Renal pelvis (tissue), 4 donors: ENCODE data around the gene DCBLD2. TPM values are rescaled to one million over a fixed set of nuclear protein-coding genes. Genes with fewer than 3 reads are reported as not detected.
"Not testable (repeated sequence)": the region's sequence is repeated elsewhere in the genome, so short reads cannot be mapped to it uniquely, and the experiment has no call there.

ENCODE experiments used
- DNase-seq: peaks from one replicate; pipeline ENCODE4 v3.0.0-alpha.2; 2013
- polyA plus RNA-seq, 3 donors: library from polyadenylated mRNA; unstranded; fragments of 120-200 nt; gene quantifications; one replicate each; pipeline ENCODE4 v1.2.1, GENCODE V29; 2013; ENCODE audit not compliant: insufficient read length in 3 of 3

The DCBLD2 gene
- polyA plus RNA-seq, 3 donors = 44.1 to 65.5 (median 60.1) TPM

DNA sequence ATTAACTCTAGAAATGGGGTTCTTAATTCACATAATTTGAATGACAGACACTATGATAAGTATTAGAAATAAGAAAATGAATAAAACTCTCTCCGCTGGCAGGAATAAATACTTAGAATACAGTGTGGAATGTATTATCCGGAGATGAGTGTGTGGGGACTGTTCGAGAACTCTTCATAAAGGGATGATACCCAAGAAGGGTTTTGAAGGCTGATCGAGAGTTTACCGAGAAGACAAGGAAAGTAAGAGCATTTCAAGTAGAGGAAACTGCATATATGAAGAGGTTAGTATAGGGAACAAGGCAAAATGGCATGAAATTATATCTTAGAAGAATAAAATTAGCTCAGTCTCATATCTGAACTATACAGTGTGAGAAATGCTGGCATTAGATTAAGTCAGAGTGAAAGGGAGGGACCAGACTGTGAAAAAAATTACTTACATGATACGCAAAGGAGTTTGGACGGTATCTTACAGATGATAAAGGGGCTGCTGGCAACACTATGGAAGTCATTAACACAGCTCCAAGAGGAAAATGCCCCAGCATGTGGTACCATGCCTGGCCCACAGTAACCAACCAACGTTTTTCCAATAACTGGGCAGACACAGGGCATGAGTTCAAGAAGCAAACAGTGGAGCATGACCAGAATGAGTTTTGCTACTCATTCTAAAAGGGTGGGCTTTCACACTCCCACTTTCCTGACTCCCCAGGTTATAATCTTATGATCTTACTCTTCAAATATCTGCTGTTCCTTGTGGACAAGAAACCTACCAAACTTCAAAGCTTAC is 6.5 kb downstream of the DCBLD2 start:
- DNase-seq = no peak

DNA sequence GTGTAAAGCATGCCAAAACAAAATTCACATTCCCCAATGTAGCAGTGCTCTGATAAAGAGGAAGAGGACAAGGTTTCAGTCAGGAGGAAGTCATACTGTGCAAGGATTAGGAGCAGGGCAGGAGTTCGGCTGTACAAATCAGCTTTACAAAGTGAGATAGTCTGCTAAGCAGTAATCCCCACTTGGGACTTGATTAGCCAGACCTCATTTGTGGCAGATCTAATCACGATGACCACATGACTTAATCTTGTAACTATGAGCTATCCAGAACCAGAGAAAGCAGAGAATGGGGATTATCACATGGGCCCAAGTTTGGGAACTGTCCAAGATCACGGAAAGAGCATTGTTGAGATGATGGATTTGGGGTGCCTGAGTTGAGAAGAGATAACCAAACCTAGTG is 7.8 kb downstream of the DCBLD2 start:
- DNase-seq = no peak

DNA sequence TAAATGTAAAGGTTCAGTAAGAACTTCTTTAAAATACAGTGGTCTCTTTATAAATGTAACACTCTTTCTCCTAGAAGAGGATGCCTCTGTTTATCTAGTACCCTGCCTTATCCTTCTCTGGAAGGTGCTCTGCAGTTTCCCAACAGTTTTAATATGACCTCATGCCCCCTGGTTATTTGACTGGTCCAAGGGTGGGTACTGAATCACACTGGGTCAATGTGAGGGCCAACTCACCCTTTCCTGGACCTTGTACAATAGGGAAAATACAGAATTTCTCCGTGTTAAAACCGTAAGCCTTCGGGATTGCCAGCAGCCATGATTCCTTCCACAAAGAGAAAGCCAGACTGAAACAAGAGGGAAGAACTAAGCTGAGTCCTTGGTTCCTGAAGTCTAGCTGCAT is 9.2 kb downstream of the DCBLD2 start:
- DNase-seq = no peak

DNA sequence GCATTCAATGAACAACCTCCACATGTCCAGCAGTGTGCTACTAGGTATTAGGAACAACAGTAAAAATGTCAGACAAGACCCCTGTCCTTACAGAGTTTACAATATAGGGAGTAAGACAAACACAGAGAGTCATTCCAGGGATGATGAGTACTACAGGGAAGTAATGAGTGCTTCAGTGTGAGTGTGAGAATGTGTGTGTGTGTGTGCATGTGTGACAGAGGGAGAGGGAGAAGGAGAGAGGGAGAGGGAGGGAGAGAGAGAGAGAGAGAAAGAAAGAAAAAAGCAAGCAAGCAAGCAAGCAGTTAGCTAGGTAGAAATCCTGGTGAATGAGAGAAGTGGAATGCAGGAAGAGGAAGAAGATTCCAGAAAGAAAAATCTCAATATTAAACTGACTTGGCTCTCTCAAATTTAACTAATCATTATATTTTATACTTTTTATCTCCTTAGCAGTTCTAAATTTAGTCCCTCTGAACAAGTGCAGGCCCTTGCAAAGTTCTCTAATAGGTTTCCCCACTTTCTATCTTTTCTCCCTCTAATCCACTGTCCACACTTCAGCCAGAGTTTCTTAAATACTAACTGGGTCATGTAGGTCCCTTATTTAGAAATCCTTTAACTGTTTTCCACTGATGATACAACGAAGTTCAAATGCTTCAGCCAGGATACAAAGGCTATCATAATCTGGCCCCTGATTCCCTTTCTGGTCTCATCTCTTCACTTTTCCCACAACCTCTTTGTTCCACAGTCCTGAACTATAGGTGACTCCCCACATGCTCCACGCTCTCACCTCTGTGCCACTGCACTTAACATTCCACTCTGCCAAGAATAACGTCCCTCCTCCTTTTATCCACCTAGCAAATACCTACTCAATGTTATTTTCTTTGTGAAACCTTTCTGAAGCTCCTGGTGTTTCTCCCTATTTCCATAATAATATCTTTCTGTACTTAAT is 10.3 kb downstream of the DCBLD2 start:
- DNase-seq = no peak

DNA sequence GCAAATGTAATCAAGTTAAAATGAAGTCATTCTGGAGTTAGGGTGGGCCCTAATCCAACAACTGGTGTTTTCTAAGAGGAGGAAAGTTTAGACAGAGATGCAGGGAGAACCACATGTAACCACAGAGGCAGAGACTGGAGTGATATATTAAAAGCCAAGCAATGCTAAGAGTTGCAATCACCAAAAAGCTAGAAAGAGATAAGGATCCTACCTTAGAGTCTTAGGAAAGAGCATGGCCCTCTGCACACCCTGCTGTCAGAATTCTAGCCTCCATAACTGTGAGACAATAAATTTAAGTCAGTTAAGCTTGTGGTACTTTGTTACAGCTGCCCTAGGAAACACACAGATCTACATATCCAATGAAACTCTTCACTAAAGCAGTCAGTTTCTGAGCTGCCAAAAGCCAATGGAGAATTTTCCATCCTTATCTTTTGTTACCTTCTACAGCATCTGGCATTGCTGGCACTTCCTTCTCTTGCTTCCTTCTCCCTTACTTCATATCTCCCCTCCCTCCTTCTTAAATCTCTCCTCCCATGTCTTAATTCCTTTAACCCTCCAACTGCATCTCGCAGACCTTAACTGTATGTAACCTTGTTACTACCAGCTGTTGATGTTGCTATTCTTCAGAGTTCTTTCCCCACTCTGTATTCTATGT is 11.2 kb downstream of the DCBLD2 start:
- DNase-seq = no peak

DNA sequence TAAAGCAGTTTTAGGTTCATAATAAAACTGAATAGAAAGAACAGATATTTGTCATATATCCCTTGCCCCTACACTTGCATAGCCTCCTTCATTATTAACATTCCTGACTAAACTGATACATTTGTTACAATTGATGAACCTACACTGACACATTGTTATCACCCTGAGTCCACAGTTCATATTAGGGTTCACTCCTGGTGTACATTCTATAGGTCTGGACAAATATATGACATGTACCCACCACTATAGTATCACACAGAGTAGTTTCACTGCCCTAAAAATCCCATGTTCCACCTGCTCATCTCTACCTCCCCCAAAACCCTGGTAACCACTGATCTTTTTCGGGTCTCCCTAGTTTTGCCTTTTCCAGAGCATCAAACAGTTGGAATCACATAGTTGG is 13.8 kb downstream of the DCBLD2 start:
- DNase-seq = no peak

DNA sequence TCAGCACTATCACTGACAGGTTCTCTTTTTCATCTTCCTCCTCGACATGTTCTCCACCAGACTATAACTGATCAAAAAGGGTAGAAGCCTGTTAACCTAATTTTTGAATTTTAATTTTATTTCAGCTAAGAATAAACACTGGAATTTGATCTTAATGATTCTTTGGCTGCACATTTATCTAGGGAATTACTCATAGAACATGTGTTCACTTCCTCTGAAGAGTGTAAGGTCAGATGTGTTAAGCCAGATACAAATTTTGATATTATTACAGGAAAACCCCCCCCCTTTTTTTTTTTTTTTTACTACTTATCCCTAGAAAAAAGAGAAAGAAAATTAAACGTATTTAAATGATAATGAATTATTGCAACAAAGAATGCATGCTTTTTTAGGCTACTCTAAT is 15.0 kb downstream of the DCBLD2 start:
- DNase-seq = no peak

DNA sequence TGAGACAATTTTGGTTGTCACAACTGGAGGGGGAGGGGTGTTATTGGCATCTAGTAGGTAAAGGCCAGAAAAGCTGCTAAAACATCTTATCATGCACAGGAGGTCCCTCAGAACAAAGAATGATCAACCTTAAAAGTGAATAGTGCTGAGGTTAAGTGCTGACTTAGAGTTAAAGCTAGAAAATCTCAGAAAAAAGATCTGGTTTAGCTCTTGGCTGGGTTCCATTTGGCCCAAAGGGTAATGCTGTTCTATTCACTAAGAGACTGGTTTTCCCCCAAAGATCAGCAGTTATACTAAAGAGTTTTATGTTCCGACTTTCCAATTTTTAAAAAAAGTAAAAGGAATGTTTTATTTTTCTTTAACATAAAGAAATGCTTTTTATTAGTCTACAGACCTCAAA is 15.6 kb downstream of the DCBLD2 start:
- no peak for DNase-seq

DNA sequence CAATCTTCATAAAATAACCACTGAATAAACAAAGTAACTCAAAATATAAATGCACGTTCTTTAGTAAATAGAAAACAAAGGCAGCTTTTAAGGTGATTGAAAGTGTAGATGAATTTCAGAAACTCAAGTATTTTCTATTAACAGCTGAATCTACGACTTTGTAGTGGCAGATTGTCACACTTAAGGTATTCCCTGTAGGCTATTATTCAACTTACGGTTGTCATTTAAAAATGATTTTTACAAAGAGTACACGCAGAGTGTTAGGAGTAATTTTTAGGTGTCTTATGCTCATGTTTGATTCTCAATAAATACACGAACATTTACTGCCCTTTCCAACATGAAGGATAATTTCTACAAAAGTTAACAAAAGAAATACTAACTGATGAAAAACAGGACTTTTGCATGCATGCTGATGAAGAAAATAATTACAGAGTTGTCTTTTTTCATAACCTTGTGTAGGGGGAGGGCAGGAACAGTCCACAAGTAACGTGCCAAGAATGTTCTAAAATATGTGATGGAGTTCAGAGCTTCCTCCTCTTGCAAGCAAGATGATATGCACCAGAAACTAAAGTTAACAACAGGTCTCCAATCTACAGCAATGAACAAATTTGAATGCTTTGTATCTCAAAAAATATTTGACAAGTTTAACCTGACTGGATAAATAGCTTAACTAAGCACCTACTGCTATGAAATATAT is 16.7 kb downstream of the DCBLD2 start:
- no peak for DNase-seq

DNA sequence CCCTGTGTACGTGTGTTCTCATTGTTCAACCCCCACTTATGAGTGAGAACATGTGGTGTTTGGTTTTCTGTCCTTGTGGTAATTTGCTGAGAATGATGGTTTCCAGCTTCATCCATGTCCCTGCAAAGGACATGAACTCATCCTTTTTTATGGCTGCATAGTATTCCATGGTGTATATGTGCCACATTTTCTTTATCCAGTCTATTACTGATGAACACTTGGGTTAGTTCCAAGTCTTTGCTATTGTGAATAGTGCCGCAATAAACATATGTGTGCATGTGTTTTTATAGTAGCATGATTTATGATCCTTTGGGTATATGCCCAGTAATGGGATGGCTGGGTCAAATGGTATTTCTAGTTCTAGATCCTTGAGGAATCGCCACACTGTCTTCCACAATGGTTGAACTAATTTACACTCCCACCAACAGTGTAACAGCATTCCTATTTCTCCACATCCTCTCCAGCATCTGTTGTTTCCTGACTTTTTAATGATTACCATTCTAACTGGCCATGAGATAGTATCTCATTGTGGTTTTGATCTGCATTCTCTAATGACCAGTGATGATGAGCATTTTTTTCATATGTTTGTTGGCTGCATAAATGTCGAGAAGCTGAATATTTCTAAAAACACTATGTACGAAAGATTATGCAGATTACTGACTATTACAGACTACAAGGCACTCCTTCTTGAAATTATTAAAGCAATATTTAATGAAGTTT is 18.7 kb downstream of the DCBLD2 start:
- not testable (repeated sequence) for DNase-seq

DNA sequence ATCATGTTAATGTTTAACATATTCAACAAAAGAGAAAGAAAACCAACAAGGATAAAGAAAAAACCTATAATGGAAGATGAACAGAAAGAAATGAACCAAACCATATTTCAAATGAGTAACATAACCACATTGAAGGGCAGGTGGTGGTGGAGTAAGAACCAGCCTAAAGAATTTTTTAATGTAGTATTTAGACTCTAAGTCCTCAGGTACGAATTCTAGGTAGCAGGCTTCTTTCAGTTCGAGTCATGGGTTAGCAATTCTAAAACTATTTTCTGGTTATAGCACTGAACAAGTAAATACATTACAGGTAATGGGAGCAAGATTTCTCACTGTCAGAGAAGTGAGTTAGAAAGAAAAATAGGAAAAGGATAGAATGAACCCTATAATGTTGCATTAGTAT is 24.4 kb downstream of the DCBLD2 start:
- DNase-seq = no peak

DNA sequence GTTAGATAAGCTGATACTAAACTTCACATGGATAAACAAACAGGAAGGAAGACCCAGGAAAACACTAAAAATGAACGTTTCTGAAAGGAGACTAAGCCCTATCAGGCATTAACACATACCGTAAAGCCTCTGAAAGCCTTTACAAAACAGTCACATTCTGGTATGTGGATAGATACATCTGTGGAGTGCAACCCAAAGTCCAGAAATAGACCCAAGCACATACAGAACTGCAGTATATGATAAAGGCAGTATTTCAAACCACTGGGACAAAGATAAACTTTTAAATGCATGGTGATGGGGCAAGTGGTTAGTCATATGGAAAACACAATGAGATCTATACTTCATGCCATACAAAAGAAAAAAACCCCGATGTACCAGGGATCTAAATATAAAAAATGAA is 26.0 kb downstream of the DCBLD2 start:
- DNase-seq = no peak

DNA sequence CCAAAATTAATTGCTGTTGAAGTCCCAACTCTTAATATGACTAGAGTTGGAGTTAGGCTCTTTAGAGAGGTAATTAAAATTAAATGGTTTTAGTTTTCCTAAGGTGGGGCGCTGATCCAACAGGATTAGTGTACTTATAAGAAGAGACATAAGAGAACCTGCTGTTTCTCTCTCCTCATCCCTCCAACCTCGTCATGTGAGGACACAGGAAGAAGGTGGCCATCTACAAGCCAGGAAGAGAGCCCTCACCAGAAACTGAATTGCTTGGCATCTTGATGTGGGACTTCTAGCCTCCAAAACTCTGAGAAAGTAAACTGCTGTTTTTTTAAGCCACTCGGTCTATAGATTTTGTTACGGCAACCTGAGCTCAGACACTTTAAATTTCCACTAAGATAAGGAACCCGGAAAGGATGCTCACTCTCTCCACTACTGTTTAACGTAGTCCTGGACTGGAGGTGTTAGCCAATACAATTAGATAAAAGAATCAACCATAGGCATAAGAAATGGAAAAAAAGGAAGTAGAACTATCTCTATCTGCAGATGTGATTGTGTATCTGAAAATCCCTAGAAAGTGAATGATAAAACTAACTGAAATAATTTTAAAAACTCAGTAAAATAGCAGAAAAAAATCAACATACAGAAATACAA is 26.8 kb downstream of the DCBLD2 start:
- DNase-seq = no peak

DNA sequence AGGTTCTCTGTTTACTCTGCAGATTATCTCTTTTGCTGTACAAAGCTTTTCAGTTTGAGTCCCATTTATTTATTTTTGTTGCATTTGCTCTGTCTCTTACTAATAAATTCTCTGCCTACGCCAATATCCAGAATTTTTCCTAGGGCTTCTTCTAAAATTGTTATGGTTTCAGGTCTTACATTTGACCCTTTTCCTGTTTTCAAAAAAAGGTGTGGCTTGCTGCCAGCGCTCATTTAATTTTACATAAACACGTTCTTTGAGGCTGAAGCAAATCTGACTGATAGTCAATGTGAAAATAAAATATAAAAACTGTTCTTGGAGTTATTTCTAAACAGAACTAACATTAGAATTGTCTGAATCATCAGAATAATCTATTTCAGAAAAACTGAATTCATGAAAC is 32.1 kb downstream of the DCBLD2 start:
- no peak for DNase-seq

DNA sequence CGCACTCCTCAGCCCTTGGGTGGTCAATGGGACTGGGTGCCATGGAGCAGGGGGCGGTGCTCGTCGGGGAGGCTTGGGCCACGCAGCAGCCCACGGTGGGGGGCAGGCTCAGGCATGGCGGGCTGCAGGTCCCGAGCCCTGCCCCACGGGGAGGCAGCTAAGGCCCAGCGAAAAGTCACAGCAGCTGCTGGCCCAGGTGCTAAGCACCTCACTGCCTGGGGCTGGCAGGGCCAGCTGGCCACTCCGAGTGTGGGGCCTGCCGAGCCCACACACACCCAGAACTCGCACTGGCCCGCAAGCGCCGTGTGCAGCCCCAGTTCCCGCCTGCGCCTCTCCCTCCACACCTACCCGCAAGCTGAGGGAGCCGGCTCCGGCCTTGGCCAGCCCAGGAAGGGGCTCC is 43.5 kb downstream of the DCBLD2 start:
- not testable (repeated sequence) for DNase-seq

DNA sequence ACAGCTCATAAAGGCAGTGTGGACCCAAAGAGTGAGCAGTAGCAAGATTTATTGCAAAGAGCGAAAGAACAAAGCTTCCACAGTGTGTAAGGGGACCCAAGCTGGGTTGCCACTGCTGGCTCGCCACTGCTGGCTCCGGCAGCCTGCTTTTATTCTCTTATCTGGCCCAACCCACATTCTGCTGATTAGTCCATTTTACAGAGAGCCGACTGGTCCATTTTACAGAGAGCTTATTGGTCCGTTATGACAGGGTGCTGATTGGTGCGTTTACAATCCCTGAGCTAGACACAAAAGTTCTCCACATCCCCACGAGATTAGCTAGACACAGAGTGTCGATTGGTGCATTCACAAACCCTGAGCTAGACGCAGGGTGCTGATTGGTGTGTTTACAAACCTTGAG is 44.2 kb downstream of the DCBLD2 start:
- DNase-seq = not testable (repeated sequence)

DNA sequence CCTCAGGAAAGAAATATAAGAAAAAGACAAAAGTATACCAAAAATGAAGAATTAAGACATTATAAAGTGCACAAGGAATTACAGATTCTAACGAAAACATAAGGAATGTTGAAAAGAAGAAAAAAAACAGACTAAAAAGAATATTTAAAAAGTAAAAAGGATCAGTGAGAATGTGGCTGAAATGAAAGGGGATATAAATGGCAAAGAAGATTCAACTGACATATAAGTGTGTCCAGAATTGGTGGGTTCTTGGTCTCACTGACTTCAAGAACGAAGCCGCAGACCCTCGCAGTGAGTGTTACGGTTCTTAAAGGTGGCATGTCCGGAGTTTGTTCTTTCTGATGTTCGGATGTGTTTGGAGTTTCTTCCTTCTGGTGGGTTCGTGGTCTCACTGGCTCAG is 44.8 kb downstream of the DCBLD2 start:
- DNase-seq = no peak

DNA sequence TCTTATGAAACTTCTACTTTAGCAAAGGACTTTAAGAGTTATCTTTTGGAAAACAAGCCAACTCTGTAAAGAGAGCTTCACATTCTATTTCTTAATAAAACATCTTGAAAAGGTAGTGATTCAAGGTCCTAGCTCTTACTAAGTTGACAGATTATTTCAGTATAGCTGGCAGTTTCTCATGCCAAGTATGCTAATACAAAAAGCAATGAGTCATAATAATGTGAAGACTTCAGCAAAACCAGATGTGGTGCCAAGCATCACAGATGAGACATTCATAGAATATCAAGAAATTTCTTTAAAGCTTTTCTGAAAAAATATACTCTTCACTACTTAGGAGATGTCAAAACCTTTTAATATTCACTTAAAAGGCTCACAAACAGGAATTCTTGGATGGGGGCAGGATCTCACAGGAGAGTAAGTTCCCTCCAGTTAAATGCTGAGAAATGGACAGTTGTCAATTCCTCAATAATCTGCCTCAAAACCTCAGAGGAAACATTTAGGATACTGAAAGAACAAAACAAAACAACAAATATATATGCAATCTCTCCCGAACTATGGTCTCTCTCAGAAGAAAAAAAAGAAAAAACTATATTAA is 45.6 kb downstream of the DCBLD2 start:
- no peak for DNase-seq

DNA sequence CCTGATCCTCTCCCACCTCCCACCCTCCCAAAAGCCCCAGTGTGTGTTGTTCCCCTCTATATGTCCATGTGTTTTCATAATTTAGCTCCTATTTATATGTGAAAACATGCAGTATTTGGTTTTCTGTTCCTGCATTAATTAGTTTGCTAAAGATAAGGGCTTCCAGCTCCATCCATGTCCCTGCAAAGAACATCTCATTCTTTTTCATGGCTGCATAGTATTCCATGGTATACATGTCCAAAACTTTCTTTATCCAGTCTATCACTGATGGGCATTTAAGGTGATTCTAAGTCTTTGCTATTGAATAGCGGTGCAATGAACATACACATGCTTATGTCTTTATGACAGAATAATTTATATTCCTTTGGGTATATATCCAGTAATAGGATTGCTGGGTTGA is 53.4 kb downstream of the DCBLD2 start:
- no peak for DNase-seq

DNA sequence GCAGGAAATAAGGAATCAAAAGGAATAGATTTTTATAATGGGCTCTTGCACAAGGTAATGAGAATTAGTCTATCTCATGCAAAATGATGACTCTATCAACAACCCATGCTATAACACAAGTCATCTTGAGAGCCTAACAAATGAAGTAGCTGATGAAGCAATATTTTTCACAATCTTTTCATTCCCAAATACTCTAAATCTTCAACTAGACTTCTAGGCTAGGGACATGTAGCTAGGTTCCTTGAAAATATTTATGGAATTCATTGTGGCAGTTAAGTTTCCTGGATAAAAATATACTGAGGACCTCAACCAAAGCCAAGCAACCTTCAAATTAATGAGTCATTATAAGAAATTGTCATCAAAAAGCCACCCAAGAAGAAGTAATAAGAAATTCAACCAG is 55.4 kb downstream of the DCBLD2 start:
- DNase-seq = no peak
